Heart left ventricle (tissue), 13 donors: ENCODE measurements around the gene CANT1.

Experiments
- CTCF ChIP-seq, 12 donors: fragments of 200-600 bp; sonication (generic) in 4 of 12; IDR thresholded peaks; one replicate each; pipeline versions ENCODE4 v1.5.0 to v1.8.0; 2018 to 2022; ENCODE audit warnings: antibody characterized with exemption in 12 of 12, mild to moderate bottlenecking in 5 of 12
- POLR2A ChIP-seq, 2 donors: fragments of 450-650 bp; IDR thresholded peaks; one replicate each; pipeline ENCODE4 v1.6.1; 2017; ENCODE audit warnings: antibody characterized with exemption in 2 of 2, mild to moderate bottlenecking in 2 of 2, moderate library complexity in 2 of 2
- donor health status: ischemic (EF 13 %, LVEDD 7.1; RV severe dilation, severe dysfunction).
- donor health status: DM: no; HTN: yes; CAD: no.
- donor health status: DM: no; HTN: no; CAD: no.
- donor health status: ischemic (EF 25% LVEDD 6.9; RV normal size, moderate dysfunction).
- donor health status: ischemic (EF 25% LVEDD 5.7; RV mildly dilated, moderate dysfunction).
- donor health status: ischemic (EF 35%, LVEDD 5.7; RV mildly dilated, moderate dysfunction).
- donor health status: nonischemic (EF 11% LVEDD 7.7; RV severe dilation, severe dysfunction).
- donor health status: DM: yes; HTN: yes; CAD: no.
- donor health status: PGD.
- donor health status: ischemic (EF 29% LVEDD 5.4; RV normal size, mild dysfunction).
- donor health status: nonischemic (EF 23%, LVEDD 6.1; RV moderate dilation, normal function).

- TF ChIP-seq POLR2A (IDR thresholded peaks at IDR 0.05) (no peak), CTCF (IDR thresholded peaks at IDR 0.05) (no peak)
Observed at GRCh38 chr17:78956254-78956653, 53.3 kb downstream of the CANT1 start.
